GM19467 (cell line): ENCODE results near the gene PTGIR.
"Not testable (repeated sequence)": the region's sequence is repeated elsewhere in the genome, so short reads cannot be mapped to it uniquely, and the experiment has no call there.

ENCODE experiments used
- ATAC-seq: cut with Tn5 transposase; IDR thresholded peaks from one replicate; pipeline ENCODE4 v1.9.1; 2021; ENCODE audit warnings: mild to moderate bottlenecking, moderate library complexity; ENCODE audit not compliant: unreplicated experiment

The PTGIR gene

GRCh38 chr19:46639358-46640182 lies 14.7 kb upstream of the PTGIR start:
- no peak for ATAC-seq

GRCh38 chr19:46637224-46637623 lies 12.3 kb upstream of the PTGIR start:
- no peak for ATAC-seq

- ATAC-seq: no peak
These were observed 11.3 kb upstream of the PTGIR start, which contains the start of gene GNG8 for GRCh38 chr19:46635920-46636761. TSS of gene GNG8 (minus strand) at chr19:46636202. CDS start at chr19:46634682, 1,520 bp downstream.

GRCh38 chr19:46634656-46635218 lies 9.8 kb upstream of the PTGIR start:
- ATAC-seq: no peak

- ATAC-seq: peak; percentile 50
These were observed 9.3 kb upstream of the PTGIR start for GRCh38 chr19:46634045-46634655.

GRCh38 chr19:46633130-46633529 lies 8.2 kb upstream of the PTGIR start:
- no peak for ATAC-seq

GRCh38 chr19:46631481-46631880 lies 6.6 kb upstream of the PTGIR start:
- no peak for ATAC-seq

- no peak for ATAC-seq
These were observed 5.8 kb upstream of the PTGIR start for GRCh38 chr19:46630586-46631205.

GRCh38 chr19:46629546-46630025 lies 4.7 kb upstream of the PTGIR start:
- ATAC-seq: no peak

GRCh38 chr19:46628970-46629369 lies 4.1 kb upstream of the PTGIR start:
- not testable (repeated sequence) for ATAC-seq

GRCh38 chr19:46626446-46626845 lies 1.6 kb upstream of the PTGIR start:
- ATAC-seq: no peak

GRCh38 chr19:46625731-46626130 lies 842 bp upstream of the PTGIR start:
- ATAC-seq: no peak

GRCh38 chr19:46623915-46624502 lies 880 bp downstream of the PTGIR start:
- ATAC-seq: no peak

GRCh38 chr19:46622118-46622446 lies 2.8 kb downstream of the PTGIR start:
- no peak for ATAC-seq

- ATAC-seq: no peak
These were observed 3.4 kb downstream of the PTGIR start for GRCh38 chr19:46621191-46622117.

GRCh38 chr19:46620716-46621115 lies 4.2 kb downstream of the PTGIR start:
- no peak for ATAC-seq

GRCh38 chr19:46620267-46620666 lies 4.6 kb downstream of the PTGIR start:
- ATAC-seq: no peak

GRCh38 chr19:46618670-46619231 lies 6.1 kb downstream of the PTGIR start:
- ATAC-seq: no peak

GRCh38 chr19:46617601-46618000 lies 7.3 kb downstream of the PTGIR start:
- ATAC-seq: no peak
